ENCODE results near the gene DOK7.
"Not testable (repeated sequence)": the region's sequence is repeated elsewhere in the genome, so short reads cannot be mapped to it uniquely, and the experiment has no call there.

- TF ChIP-seq, protein P1, sequence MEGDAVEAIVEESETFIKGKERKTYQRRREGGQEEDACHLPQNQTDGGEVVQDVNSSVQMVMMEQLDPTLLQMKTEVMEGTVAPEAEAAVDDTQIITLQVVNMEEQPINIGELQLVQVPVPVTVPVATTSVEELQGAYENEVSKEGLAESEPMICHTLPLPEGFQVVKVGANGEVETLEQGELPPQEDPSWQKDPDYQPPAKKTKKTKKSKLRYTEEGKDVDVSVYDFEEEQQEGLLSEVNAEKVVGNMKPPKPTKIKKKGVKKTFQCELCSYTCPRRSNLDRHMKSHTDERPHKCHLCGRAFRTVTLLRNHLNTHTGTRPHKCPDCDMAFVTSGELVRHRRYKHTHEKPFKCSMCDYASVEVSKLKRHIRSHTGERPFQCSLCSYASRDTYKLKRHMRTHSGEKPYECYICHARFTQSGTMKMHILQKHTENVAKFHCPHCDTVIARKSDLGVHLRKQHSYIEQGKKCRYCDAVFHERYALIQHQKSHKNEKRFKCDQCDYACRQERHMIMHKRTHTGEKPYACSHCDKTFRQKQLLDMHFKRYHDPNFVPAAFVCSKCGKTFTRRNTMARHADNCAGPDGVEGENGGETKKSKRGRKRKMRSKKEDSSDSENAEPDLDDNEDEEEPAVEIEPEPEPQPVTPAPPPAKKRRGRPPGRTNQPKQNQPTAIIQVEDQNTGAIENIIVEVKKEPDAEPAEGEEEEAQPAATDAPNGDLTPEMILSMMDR (IDR thresholded peaks at IDR 0.05 in 4 of 5, conservative IDR thresholded peaks at IDR 0.05 in 1 of 5), result not testable (repeated sequence)
- not testable (repeated sequence) for TF ChIP-seq POLR2A (IDR thresholded peaks at IDR 0.05)
Measured at GRCh38 chr4:3459156-3459555, 4.0 kb upstream of the DOK7 start.
